ENCODE results near the gene ST8SIA4. TPM values are rescaled to one million over a fixed set of nuclear protein-coding genes. Genes with fewer than 3 reads are reported as not detected.

Gene ST8SIA4
- total RNA-seq, 2 donors from 2014 or later: 44.5 to 47.1 TPM

- Mint-ChIP-seq H3K9me3 (peaks cover 0 to 2% of the 10 kb centered on the region in 2 donors), H3K4me1 (ENCODE audit: low read depth) (peaks cover 54% of the 10 kb centered on the region), H3K27ac (peak overlapping the region; percentile 99), H3K27me3 (ENCODE audit: low read depth) (no peaks in the 10 kb centered on the region), H3K36me3 (ENCODE audit: insufficient read depth in 2 of 2) (peaks cover 20 to 37% of the 10 kb centered on the region in 2 donors), H3K4me3 (peak overlapping the region; percentile 99 to 100)
- DNase-seq: no peak
- no peak for ATAC-seq (replicated peaks in 1 of 2)
Measured at GRCh38 chr5:100899675-100900074, 3.4 kb downstream of the ST8SIA4 start.

- Mint-ChIP-seq H3K4me3 (peak overlapping the region; percentile 99 to 100), H3K4me1 (ENCODE audit: low read depth) (peaks cover 61% of the 10 kb centered on the region), H3K27ac (peak overlapping the region; percentile 99), H3K9me3 (peaks cover 0 to 2% of the 10 kb centered on the region in 2 donors), H3K27me3 (ENCODE audit: low read depth) (no peaks in the 10 kb centered on the region), H3K36me3 (ENCODE audit: insufficient read depth in 2 of 2) (peaks cover 24 to 47% of the 10 kb centered on the region in 2 donors)
- ATAC-seq (replicated peaks in 1 of 2): no peak
- DNase-seq: no peak
Measured at GRCh38 chr5:100898504-100899346, 4.4 kb downstream of the ST8SIA4 start.

- peak overlapping the region; percentile 71 for H3K27ac Mint-ChIP-seq
- no peaks in the 10 kb centered on the region for H3K27me3 Mint-ChIP-seq (ENCODE audit: low read depth)
- peaks cover 0 to 2% of the 10 kb centered on the region in 2 donors for H3K9me3 Mint-ChIP-seq
- peaks cover 78% of the 10 kb centered on the region for H3K4me1 Mint-ChIP-seq (ENCODE audit: low read depth)
- no peak for ATAC-seq (replicated peaks in 1 of 2)
- peaks cover 9 to 46% of the 10 kb centered on the region in 2 donors for H3K36me3 Mint-ChIP-seq (ENCODE audit: insufficient read depth in 2 of 2)
- no peak for DNase-seq
- H3K4me3 Mint-ChIP-seq: peak overlapping the region in 1 of 2 donors; percentile 73
Measured at GRCh38 chr5:100896054-100896453, 7.0 kb downstream of the ST8SIA4 start.

GRCh38 chr5:100890461-100891008 lies 12.5 kb downstream of the ST8SIA4 start:
- no peak for DNase-seq
- no peaks in the 10 kb centered on the region for H3K9me3 Mint-ChIP-seq
- peak; percentile 59 to 81 for ATAC-seq (replicated peaks in 1 of 2)
- peak overlapping the region; percentile 97 for H3K27ac Mint-ChIP-seq
- H3K27me3 Mint-ChIP-seq (ENCODE audit: low read depth): no peaks in the 10 kb centered on the region
- peak overlapping the region; percentile 74 to 88 for H3K4me3 Mint-ChIP-seq
- peaks cover 15 to 36% of the 10 kb centered on the region in 2 donors for H3K36me3 Mint-ChIP-seq (ENCODE audit: insufficient read depth in 2 of 2)
- peaks cover 79% of the 10 kb centered on the region for H3K4me1 Mint-ChIP-seq (ENCODE audit: low read depth)

GRCh38 chr5:100889896-100890295 lies 13.2 kb downstream of the ST8SIA4 start:
- ATAC-seq (replicated peaks in 1 of 2): no peak
- H3K9me3 Mint-ChIP-seq: no peaks in the 10 kb centered on the region
- DNase-seq: no peak
- peak overlapping the region; percentile 97 for H3K27ac Mint-ChIP-seq
- H3K27me3 Mint-ChIP-seq (ENCODE audit: low read depth): no peaks in the 10 kb centered on the region
- peaks cover 73% of the 10 kb centered on the region for H3K4me1 Mint-ChIP-seq (ENCODE audit: low read depth)
- peak overlapping the region; percentile 74 to 88 for H3K4me3 Mint-ChIP-seq
- H3K36me3 Mint-ChIP-seq (ENCODE audit: insufficient read depth in 2 of 2): peaks cover 16 to 35% of the 10 kb centered on the region in 2 donors

GRCh38 chr5:100889165-100889743 lies 13.8 kb downstream of the ST8SIA4 start:
- Mint-ChIP-seq H3K27ac (peak overlapping the region; percentile 97), H3K27me3 (ENCODE audit: low read depth) (no peaks in the 10 kb centered on the region), H3K9me3 (peaks cover 0 to 1% of the 10 kb centered on the region in 2 donors), H3K36me3 (ENCODE audit: insufficient read depth in 2 of 2) (peaks cover 17 to 35% of the 10 kb centered on the region in 2 donors), H3K4me3 (peak overlapping the region; percentile 59 to 80), H3K4me1 (ENCODE audit: low read depth) (peaks cover 72% of the 10 kb centered on the region)
- ATAC-seq (replicated peaks in 1 of 2) (peak in 1 of 2 donors; percentile 39), DNase-seq (no peak)

GRCh38 chr5:100877274-100877673 lies 25.8 kb downstream of the ST8SIA4 start:
- DNase-seq (no peak), ATAC-seq (replicated peaks in 1 of 2) (peak in 1 of 2 donors; percentile 35)
- peaks cover 0 to 2% of the 10 kb centered on the region in 2 donors for H3K9me3 Mint-ChIP-seq
- no peak overlapping the region for H3K4me3 Mint-ChIP-seq
- peaks cover 14 to 49% of the 10 kb centered on the region in 2 donors for H3K36me3 Mint-ChIP-seq (ENCODE audit: insufficient read depth in 2 of 2)
- H3K27me3 Mint-ChIP-seq (ENCODE audit: low read depth): no peaks in the 10 kb centered on the region
- no peak overlapping the region for H3K27ac Mint-ChIP-seq
- peaks cover 54% of the 10 kb centered on the region for H3K4me1 Mint-ChIP-seq (ENCODE audit: low read depth)

- Mint-ChIP-seq H3K27ac (peak overlapping the region; percentile 97), H3K27me3 (ENCODE audit: low read depth) (no peaks in the 10 kb centered on the region), H3K4me3 (peak overlapping the region; percentile 6 to 80), H3K4me1 (ENCODE audit: low read depth) (peaks cover 62% of the 10 kb centered on the region), H3K9me3 (peaks cover 0 to 2% of the 10 kb centered on the region in 2 donors), H3K36me3 (ENCODE audit: insufficient read depth in 2 of 2) (peaks cover 13 to 51% of the 10 kb centered on the region in 2 donors)
- peak; percentile 26 to 39 for DNase-seq
- ATAC-seq (replicated peaks in 1 of 2): peak; percentile 90 to 95
Measured at GRCh38 chr5:100872408-100873190, 30.5 kb downstream of the ST8SIA4 start.

- no peaks in the 10 kb centered on the region for H3K9me3 Mint-ChIP-seq
- peaks cover 71% of the 10 kb centered on the region for H3K4me1 Mint-ChIP-seq (ENCODE audit: low read depth)
- no peak for ATAC-seq (replicated peaks in 1 of 2)
- peak overlapping the region in 1 of 2 donors; percentile 18 for H3K4me3 Mint-ChIP-seq
- H3K27ac Mint-ChIP-seq: peak overlapping the region; percentile 91
- H3K27me3 Mint-ChIP-seq (ENCODE audit: low read depth): no peaks in the 10 kb centered on the region
- H3K36me3 Mint-ChIP-seq (ENCODE audit: insufficient read depth in 2 of 2): peaks cover 21 to 42% of the 10 kb centered on the region in 2 donors
- no peak for DNase-seq
Measured at GRCh38 chr5:100867039-100867562, 36.0 kb downstream of the ST8SIA4 start.

DNA sequence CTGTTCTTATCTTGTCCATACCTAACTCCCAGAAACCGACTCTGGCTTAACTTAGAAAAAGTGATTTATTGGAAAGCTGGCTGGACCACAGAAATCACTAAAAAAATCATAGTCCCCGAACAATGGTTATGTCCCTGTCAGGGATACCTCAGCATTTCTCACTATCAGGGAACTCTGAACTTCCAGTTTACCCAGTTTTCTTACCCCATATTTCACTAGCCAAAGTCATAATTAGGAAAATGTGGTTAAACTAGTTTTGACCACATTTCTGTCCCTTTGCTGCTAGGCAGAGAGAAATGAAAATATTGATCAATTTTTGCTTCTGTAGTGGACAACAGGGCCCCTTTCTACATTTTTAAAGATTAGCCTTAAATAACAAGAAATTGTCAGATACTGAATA lies 38.2 kb downstream of the ST8SIA4 start:
- Mint-ChIP-seq H3K27ac (no peak overlapping the region), H3K27me3 (ENCODE audit: low read depth) (no peaks in the 10 kb centered on the region), H3K36me3 (ENCODE audit: insufficient read depth in 2 of 2) (peaks cover 26 to 35% of the 10 kb centered on the region in 2 donors), H3K4me3 (peak overlapping the region in 1 of 2 donors; percentile 42), H3K4me1 (ENCODE audit: low read depth) (peaks cover 87% of the 10 kb centered on the region), H3K9me3 (no peaks in the 10 kb centered on the region)
- no peak for DNase-seq
- ATAC-seq (replicated peaks in 1 of 2): no peak

DNA sequence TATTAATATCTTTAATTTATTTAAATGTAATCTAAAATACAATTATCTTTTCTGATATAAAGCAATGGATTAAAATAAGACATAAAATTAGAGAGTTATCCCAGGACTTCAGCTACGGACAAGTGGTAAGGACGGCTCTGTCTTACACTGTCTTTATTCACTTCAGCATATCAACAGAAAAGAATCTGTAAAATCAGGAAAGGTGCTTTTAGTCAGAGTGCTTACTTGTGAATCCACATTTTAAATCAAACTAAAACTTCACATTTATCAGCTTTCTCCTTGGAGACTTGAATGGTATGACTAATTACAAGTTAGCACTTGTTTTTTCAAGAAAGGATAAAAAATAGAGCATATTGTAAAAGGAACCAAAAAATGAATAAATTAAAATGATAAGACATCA lies 39.3 kb downstream of the ST8SIA4 start:
- H3K9me3 Mint-ChIP-seq: no peaks in the 10 kb centered on the region
- peaks cover 21 to 35% of the 10 kb centered on the region in 2 donors for H3K36me3 Mint-ChIP-seq (ENCODE audit: insufficient read depth in 2 of 2)
- DNase-seq: no peak
- ATAC-seq (replicated peaks in 1 of 2): peak; percentile 33 to 48
- H3K27me3 Mint-ChIP-seq (ENCODE audit: low read depth): no peaks in the 10 kb centered on the region
- H3K4me1 Mint-ChIP-seq (ENCODE audit: low read depth): peaks cover 97% of the 10 kb centered on the region
- H3K4me3 Mint-ChIP-seq: peak overlapping the region; percentile 40 to 63
- H3K27ac Mint-ChIP-seq: peak overlapping the region; percentile 90

DNA sequence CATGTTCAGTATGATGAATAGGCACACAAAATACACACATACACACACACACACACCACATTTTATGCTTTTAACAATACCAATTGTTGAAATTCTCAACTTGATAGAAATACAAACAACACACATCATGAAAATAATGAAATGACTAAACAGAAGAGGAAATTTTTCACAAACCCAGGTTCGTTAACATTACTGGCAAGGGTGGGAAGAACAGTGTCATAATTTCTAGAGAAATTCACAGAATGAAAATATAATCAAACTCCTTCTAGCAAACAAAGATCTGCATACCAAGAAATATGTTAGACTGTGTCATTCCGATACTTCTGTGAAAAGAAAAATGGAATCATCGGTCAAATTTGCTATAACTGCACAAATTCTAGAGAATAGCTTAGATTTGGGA lies 41.9 kb downstream of the ST8SIA4 start:
- H3K9me3 Mint-ChIP-seq: no peaks in the 10 kb centered on the region
- peak overlapping the region; percentile 92 for H3K27ac Mint-ChIP-seq
- H3K27me3 Mint-ChIP-seq (ENCODE audit: low read depth): no peaks in the 10 kb centered on the region
- H3K36me3 Mint-ChIP-seq (ENCODE audit: insufficient read depth in 2 of 2): peaks cover 19 to 40% of the 10 kb centered on the region in 2 donors
- peak overlapping the region; percentile 69 to 83 for H3K4me3 Mint-ChIP-seq
- ATAC-seq (replicated peaks in 1 of 2) (peak; percentile 73 to 78), DNase-seq (no peak)
- H3K4me1 Mint-ChIP-seq (ENCODE audit: low read depth): peaks cover 87% of the 10 kb centered on the region
